GM18873 (cell line): ENCODE measurements around the gene KDM4B.
"Not testable (repeated sequence)": the region's sequence is repeated elsewhere in the genome, so short reads cannot be mapped to it uniquely, and the experiment has no call there.

Experiments
- ATAC-seq: cut with Tn5 transposase; IDR thresholded peaks from one replicate; pipeline ENCODE4 v1.9.1; 2021; ENCODE audit warnings: mild to moderate bottlenecking, moderate library complexity, moderate number of reproducible peaks; ENCODE audit not compliant: unreplicated experiment, low FRiP score

Gene KDM4B

DNA sequence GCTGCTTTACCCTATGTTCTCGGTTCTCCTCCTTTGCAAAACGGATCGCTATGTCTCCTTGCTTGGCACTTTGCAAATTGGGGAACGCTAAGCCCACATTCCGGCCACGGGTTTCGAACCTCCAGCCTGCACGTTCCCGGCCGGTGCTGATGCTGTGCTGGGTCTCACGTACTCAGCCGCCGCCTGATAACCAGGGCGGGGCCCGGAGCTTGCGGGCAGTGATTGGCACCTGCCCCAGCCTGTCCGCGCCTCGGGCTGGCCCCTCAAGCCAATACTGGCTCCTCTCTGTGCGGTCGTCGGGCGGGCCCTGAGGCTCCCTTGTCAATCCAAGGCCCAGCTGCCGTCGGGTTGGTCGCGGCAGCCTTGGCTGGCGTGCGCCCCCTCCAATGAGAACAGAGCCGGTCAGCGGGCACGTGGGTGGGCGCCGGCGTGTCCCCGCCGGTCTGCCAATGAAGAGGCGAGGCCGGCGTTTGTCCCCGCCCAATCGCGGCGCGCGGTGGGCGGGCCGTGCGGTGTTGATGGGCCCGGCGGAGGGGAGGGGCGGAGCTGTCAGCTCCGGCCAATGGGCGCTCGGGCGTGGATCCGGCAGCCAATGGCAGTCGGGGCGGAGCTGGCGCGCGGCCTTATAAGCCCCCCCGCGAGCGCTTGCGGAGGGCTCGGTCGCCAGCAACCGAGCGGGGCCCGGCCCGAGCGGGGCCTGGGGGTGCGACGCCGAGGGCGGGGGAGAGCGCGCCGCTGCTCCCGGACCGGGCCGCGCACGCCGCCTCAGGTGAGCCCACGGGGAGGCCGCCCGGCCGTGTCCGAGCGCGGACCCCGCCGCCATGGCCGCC is at the start of gene KDM4B:
Gene KDM4B, plus strand, starts transcription at position 652 of the 830 bp plus-strand sequence. CDS start 63,778 bp downstream, outside the sequence.
- peak; percentile 92 for ATAC-seq

DNA sequence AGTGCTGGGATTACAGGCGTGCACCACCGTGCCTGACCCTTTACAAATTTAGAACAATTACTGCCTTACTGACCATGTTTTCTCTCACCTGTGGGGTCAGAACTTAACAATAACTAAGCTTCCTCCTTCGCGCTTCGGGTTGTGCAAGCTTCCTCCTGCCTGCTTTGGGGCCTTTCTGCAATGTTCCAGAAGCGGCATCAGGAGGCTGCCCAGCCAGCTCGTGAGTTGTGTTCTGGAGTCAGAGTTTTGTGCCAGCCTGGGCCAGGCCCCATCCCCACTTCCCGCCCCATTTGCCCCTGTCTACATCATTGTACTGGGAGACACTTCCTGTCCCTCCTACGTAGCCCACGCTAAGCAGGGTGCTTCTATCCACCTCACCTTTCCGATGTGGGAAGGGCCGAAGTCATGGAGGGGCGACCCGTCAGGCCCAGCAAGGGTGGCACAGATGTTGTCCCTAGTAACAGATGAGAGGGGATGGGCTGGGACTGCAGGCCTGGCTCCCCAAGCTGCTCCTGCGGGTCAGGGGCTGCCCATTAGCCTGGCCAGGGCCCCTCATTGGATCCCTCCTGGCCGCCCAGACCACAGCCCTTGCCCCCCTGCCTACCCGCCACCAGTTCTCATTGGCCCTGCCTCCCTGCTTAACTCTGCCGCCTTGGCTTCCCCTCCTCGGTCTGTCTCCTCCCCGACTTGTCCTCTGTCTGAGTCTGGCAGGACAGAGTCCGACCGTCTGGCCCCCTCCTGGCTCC is 46.2 kb upstream of the KDM4B start:
- ATAC-seq = no peak

DNA sequence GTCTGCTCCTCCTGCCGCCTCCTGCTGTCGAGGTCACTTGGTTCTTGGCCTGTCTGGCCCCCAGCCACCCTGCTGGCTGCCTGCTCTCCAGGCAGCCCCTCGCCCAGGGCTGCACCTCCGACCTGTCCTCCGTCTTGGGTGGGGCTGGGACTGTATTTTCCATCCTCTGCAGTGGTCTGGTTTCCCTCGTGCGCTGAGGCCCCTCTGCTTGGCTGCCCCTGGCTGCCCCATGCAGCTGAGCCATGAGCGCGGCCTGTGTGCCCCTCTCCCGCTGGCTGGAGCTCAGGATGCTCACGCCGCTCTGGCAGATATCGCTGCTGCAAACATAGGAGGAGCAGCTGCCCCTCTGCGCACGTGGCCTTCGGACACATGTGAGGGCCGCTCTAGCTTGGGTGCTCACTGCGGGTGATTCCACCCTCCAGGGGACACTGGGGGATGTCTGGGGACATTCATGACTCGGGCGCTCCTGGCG is 45.6 kb upstream of the KDM4B start:
- no peak for ATAC-seq

DNA sequence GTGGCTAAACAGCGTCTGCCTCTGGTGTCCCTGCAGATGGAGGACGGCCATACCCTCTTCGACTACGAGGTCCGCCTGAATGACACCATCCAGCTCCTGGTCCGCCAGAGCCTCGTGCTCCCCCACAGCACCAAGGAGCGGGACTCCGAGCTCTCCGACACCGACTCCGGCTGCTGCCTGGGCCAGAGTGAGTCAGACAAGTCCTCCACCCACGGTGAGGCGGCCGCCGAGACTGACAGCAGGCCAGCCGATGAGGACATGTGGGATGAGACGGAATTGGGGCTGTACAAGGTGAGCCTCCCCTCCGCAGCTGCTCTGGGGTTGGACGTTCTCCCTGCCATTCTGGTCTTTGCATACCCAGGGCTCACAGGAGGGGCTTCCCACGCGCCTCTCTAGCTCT is 39.7 kb upstream of the KDM4B start:
- no peak for ATAC-seq

DNA sequence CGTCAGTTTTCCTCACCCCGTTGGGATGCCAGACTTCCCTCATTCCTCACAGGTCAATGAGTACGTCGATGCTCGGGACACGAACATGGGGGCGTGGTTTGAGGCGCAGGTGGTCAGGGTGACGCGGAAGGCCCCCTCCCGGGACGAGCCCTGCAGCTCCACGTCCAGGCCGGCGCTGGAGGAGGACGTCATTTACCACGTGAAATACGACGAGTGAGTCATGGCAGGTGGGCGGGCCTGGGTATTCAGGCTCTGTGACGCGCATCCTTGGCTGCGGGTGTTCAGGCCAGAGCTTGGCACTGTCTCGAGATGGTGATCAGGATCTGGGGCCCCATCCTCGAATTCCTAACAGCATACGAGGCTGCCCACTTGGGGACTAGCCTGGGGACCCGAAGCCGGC is 38.2 kb upstream of the KDM4B start:
- no peak for ATAC-seq

DNA sequence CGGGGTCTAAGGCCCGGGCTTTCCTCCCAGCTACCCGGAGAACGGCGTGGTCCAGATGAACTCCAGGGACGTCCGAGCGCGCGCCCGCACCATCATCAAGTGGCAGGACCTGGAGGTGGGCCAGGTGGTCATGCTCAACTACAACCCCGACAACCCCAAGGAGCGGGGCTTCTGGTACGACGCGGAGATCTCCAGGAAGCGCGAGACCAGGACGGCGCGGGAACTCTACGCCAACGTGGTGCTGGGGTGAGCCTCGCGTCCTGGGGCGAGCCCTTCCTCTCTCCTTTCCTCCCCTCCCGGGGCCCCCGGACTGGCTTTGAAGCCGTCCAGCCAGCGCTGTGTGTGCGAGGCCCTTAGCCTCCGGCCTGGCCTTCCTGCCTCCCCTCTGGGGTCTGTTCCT is 36.2 kb upstream of the KDM4B start:
- ATAC-seq = no peak

DNA sequence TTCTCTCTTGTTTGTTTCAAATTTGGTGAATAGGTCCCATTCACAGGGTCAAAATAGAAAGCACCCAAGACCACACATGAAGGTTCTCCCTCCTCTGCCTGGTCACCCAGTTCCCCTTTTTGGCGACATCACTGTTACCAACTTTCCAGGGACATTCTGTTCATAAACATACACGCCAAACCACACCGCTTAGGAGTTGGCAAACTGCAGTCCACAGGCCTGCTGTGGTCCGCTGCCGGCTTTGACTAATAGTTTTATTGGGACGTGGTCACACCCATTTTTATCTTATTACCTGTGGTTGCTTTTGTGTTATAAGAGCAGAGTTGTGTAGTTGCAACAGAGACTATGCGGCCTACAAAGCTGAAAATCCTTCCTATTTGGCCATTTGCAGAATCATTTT is 35.4 kb upstream of the KDM4B start:
- no peak for ATAC-seq

DNA sequence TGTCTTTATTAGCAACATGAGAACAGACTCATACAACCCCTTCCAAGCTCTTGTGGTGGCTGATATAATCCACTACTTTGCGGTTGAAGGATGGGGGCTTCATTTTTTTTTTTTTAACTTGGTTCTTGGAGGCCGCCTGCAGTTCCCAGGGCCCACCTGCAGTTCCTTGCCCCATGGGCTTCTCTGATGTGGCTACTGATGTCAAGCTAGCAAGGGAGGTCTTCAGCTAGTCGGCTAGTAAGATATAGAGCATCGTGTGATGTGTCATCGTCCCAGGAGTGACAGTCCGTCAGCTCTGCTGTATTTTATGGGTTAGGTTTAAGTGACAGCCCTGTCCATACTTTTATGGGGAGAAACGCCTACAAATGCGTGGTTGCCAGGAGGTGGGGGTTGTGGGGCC is 33.5 kb upstream of the KDM4B start:
- ATAC-seq = no peak

DNA sequence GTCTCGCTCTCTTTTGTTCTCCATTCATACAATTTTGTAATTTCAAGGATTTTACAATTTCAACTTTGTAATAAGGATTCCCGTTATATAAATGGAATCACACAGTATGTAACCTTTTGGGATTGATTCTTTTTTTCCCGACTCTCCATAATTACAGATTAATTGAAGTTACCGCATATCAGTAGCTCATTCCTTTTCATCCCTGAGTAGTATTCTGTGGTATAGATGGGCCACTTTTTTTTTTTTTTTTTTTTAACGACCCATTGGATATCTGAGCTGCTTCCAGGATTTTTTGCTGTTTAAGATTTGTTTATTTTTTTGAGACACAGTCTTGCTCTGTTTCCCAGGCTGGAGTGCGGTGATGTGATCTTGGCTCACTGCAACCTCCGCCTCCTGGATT is 31.9 kb upstream of the KDM4B start:
- no peak for ATAC-seq

DNA sequence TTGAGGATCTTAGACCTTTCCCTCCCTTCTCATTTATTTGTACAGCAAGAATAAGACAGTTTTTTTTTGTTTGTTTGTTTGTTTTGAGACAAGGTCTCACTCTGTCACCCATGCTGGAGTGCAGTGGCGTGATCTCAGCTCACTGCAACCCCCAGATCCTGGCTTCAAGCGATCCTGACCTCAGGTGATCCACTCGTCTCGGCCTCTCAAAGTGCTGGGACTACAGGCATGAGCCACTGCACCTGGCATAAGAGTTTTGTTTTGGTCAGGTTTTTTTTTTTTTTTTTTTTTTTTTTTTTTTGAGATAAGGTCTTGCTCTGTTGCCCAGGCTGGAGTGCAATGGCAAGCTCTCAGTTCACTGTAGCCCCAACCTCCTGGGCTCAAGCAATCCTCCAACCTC is 30.5 kb upstream of the KDM4B start:
- not testable (repeated sequence) for ATAC-seq

DNA sequence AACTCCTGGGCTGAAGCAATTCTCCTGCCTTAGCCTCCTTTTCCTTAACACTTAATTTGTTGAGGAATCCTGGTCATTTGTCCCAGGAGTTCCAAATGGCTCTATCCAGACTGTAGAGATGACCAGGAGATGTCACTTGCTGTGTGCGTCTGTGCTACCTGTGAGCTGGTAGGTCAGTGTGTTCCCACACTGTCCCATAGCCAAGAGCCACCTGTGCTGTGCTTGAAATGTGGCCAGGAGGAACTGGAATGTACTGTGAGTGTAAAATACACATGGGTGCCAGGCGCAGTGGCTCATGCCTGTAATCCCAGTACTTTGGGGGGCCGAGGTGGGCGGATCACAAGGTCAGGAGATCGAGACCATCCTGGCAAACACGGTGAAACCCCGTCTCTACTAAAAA is 29.4 kb upstream of the KDM4B start:
- no peak for ATAC-seq

DNA sequence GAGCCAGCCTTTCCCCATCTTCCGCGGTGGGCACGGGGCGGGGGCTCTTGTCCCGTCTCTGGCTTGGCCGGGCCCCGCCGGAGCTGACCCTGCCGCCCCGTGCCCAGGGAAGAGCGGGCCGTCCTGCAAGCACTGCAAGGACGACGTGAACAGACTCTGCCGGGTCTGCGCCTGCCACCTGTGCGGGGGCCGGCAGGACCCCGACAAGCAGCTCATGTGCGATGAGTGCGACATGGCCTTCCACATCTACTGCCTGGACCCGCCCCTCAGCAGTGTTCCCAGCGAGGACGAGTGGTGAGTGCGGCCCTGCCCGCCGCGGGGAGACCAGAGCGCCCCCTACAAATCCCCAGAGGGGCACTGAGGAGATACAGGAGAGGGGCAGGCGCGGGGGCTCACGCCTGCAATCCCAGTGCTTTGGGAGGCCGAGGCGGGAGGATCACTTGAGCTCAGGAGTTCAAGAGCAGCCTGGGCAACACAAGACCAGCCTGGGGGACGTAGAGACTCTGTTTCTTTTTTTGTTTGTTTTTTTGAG is 27.2 kb upstream of the KDM4B start:
- not testable (repeated sequence) for ATAC-seq

DNA sequence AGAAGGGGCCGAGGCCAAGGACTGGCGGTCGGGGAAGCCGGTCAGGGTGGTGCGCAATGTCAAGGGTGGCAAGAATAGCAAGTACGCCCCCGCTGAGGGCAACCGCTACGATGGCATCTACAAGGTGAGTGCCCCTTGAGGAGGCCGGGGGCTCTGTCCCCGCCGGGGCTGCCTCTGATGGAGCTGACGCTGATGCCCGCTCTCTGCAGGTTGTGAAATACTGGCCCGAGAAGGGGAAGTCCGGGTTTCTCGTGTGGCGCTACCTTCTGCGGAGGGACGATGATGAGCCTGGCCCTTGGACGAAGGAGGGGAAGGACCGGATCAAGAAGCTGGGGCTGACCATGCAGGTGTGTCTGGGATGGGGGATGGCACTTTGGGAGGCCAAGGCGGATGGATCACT is 18.3 kb upstream of the KDM4B start:
- ATAC-seq = not testable (repeated sequence)

DNA sequence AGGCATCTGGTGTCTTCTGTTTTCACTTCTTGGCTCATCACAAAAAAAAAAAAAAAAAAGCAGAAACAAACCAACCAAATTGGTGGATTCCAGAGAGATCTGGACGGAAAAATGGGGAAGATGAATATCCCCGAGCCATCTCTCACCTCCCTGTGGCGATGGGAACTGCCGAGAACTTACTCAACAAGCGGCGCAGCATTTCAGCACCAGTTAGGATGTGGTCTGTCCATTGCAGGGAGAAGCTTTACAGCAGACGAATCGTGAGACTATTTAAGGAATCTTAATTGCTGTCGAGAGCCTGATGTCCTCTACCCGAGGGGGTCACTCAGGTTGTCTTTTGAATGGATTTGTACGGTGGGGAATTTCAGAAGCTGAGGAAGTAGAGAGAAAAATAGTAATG is 17.3 kb upstream of the KDM4B start:
- ATAC-seq = no peak

DNA sequence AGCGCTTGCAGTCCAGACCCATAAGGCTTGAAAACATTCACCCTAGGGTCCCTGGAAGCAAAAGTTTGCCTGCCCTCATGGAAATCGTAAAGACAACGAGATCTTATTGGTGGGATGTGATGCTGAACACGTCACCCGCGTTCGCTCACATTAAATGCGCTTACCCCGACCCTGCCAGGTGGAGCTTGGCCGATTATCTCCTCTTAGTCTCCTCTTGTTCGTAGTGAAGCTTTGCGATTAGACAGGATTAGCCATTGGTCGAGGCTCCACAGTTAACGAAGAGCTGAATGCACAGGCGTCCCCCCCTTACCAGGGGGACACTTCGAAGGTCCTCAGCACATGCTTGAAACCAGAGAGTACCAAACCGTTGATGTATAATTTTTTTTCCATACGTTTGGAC is 16.0 kb upstream of the KDM4B start:
- ATAC-seq = no peak

DNA sequence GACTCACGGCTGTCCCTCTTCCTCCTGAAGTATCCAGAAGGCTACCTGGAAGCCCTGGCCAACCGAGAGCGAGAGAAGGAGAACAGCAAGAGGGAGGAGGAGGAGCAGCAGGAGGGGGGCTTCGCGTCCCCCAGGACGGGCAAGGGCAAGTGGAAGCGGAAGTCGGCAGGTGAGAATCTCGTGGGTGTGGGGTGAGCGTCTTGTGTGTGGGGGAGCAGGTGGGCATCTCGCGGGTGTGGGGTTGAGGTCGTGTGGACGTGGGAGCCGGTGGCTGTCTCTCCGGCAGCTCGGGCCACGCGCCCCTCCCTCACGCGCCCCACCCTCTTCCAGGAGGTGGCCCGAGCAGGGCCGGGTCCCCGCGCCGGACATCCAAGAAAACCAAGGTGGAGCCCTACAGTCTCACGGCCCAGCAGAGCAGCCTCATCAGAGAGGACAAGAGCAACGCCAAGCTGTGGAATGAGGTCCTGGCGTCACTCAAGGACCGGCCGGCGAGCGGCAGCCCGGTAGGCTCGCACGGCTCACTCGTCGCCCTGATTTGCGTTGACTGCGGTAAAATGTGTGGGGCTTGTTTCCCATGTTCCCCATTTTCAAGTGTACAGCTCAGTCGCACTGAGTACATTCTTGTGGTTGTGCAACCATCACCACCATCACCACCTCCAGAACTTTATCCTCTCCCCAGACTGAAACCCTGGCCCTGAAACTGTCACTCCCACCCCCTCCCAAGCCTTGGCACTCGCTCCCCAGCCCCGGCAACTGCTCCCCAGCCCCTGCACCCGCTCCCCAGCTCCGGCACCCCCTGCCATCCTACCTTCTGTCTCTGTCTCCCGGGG is 14.4 kb upstream of the KDM4B start:
- not testable (repeated sequence) for ATAC-seq

DNA sequence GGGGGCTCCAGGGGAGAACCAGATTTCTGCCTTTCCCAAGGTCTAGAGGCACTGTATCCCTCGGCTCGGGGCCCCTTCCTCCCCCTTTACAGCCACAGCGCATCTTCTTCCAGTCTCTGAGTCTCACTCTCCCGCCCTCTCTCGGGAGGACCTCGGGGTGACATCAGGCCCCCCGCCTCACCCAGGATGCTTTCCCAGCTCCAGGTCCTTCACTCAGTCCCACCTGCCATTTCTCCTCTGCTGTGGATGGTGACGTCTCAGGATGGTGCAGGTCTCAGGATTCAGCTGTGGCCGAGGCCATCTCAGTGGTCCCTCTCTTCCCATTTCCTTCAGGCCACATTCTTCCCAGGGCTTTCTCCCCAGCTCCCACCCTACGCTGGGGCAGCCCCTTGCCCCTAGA is 13.6 kb upstream of the KDM4B start:
- ATAC-seq = no peak

DNA sequence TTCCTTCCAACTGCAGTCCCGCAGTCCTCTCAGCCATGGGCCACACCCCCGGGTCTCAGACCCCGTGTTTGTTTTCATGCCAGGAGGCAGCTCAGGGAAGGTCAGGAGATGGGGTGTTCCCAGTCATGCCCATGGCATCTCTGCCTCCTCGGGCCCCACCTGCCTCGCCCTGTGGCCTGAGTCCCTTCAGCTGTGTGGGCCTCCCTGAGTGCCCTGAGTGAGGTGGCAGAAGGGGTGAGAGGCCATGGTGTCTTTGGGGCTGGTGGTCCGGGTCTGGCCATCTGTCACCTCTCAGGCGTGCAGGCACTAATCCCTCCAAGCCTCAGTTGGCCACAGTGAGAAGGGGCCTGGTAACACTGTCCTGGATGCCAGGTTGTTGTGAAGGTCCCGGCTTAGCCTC is 10.9 kb upstream of the KDM4B start:
- ATAC-seq = no peak

DNA sequence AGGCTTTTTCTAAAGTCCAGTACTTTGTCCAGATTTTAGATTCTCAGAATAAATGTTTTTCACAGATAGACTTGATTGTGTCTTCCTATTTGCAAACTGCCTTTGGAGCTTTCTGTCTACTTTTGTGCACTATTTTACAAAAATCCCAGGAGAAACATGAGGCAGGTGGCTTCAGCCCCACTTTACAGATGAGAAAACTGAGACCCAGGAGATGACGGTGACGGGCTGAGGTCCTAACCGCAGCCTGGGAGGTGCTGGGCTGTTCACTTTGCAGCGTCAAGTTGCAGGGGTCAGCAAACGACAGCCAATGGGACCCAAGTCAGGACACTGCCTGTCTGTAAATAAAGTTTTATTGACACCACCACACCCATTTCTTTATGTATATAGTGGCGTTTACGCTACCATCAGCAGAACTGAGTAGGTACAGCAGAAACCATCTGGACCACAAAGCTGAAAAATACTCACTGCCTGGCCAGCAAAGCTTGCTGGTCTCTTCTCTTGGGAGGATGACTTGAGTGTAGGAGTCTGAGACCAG is 6.8 kb upstream of the KDM4B start:
- ATAC-seq = no peak

DNA sequence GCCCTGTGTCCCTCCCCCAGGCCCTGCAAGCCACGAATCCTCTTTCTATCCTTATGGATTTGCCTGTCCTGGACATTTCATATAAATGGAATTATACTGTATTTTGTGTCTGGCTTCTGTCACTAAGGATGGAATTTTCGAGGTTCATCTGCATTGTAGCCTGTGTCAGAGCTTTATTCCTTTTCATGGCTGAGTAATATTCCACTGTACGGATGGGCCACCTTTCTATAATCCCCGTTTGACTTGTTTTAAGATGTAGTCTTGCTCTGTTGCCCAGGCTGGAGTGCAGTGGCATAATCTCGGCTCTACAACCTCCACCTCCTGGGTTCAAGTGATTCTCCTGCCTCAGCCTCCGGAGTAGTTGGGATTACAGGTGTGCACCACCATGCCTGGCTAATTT is 3.9 kb upstream of the KDM4B start:
- no peak for ATAC-seq
